IMR-90 (cell line): Measurements from ENCODE around the gene CNGB1. TPM values are rescaled to one million over a fixed set of nuclear protein-coding genes. Genes with fewer than 3 reads are reported as not detected.
A peak's percentile ranks its signal among the peaks of the same experiment; 100 is the strongest.

Source experiments
- ATAC-seq: fragments of 200-7000 bp; cut with Tn5 transposase; 2 replicates; pipeline ENCODE4 v1.9.1; 2020; ENCODE audit warnings: low read depth, mild to moderate bottlenecking, moderate library complexity
- BruUV-seq: library from RNA; stranded (reverse); fragments of 400-500 nt; replicated peaks from 2 replicates; lab custom pipeline; 2021; lab: Mats Ljungman, UMichigan
- CTCF ChIA-PET: fragments of 300-600 bp; formaldehyde crosslinking; extraction: SDS; loops from one replicate; lab custom pipeline; 2021; ENCODE audit warnings: antibody characterized with exemption; lab: Yijun Ruan, JAX
- POLR2A ChIA-PET: fragments of 300-600 bp; sonication (Branson Sonifier 250); formaldehyde crosslinking; loops from one replicate; lab custom pipeline; 2022; ENCODE audit warnings: antibody characterized with exemption; ENCODE audit not compliant: unreplicated experiment; lab: Charles Lee
- DNase-seq: peaks from one replicate; pipeline ENCODE4 v3.0.0; 2013
- H2AFZ ChIP-seq: replicated peaks from 2 replicates; pipeline ENCODE3; 2013; ENCODE audit warnings: low read length, mild to moderate bottlenecking; ENCODE audit not compliant: poor library complexity
- H2AK5ac ChIP-seq: 2 replicates; pipeline ENCODE4 v1.6.1; 2013; ENCODE audit warnings: low read depth, low read length, inconsistent platforms
- H2AK9ac ChIP-seq: replicated peaks from 2 replicates; pipeline ENCODE3; 2013; ENCODE audit warnings: mild to moderate bottlenecking, low read depth, low read length, moderate library complexity; ENCODE audit not compliant: poor library complexity
- H2BK120ac ChIP-seq: 2 replicates; pipeline ENCODE4 v1.6.1; 2013; ENCODE audit warnings: low read depth, low read length, inconsistent platforms
- H2BK15ac ChIP-seq: 3 replicates; pipeline ENCODE4 v1.6.1; 2013; ENCODE audit warnings: low read depth, low read length, inconsistent platforms
- H2BK20ac ChIP-seq: 2 replicates; pipeline ENCODE4 v1.6.1; 2013; ENCODE audit warnings: low read depth, mild to moderate bottlenecking, inconsistent platforms, low read length, moderate library complexity
- H2BK5ac ChIP-seq: 2 replicates; pipeline ENCODE4 v1.6.1; 2013; ENCODE audit warnings: mild to moderate bottlenecking, low read depth, low read length, inconsistent platforms; ENCODE audit not compliant: poor library complexity, severe bottlenecking
- H3K14ac ChIP-seq: replicated peaks from 2 replicates; pipeline ENCODE4 v1.6.1; 2013; ENCODE audit warnings: low read depth, low read length, inconsistent platforms
- H3K18ac ChIP-seq: 2 replicates; pipeline ENCODE4 v1.6.1; 2013; ENCODE audit warnings: low read depth, low read length, control low read depth
- H3K23ac ChIP-seq: 2 replicates; pipeline ENCODE4 v1.6.1; 2013; ENCODE audit warnings: low read depth, low read length, inconsistent platforms
- H3K27ac ChIP-seq: 2 replicates; pipeline ENCODE4 v1.5.1; 2013; ENCODE audit warnings: mild to moderate bottlenecking, control low read depth, low read length; ENCODE audit not compliant: insufficient read depth
- H3K27me3 ChIP-seq: 2 replicates; pipeline ENCODE4 v1.6.1; 2013; ENCODE audit warnings: low read length; ENCODE audit not compliant: control insufficient read depth, insufficient read depth
- H3K36me3 ChIP-seq: 2 replicates; pipeline ENCODE4 v1.6.1; 2013; ENCODE audit warnings: low read length, mixed read lengths; ENCODE audit not compliant: control insufficient read depth, insufficient read depth
- H3K4ac ChIP-seq: 2 replicates; pipeline ENCODE4 v1.6.1; 2013; ENCODE audit warnings: low read depth, low read length, inconsistent platforms
- H3K4me1 ChIP-seq: 2 replicates; pipeline ENCODE4 v1.6.1; 2013; ENCODE audit warnings: low read length, mixed read lengths; ENCODE audit not compliant: control insufficient read depth, insufficient read depth
- H3K4me2 ChIP-seq: 2 replicates; pipeline ENCODE4 v1.6.1; 2013; ENCODE audit warnings: low read depth, mild to moderate bottlenecking, control low read depth, low read length, moderate library complexity
- H3K4me3 ChIP-seq: 2 replicates; pipeline ENCODE4 v1.5.1; 2013; ENCODE audit warnings: low read depth, mild to moderate bottlenecking, control low read depth, low read length, moderate library complexity; ENCODE audit not compliant: insufficient read depth
- H3K56ac ChIP-seq: 2 replicates; pipeline ENCODE4 v1.6.1; 2013; ENCODE audit warnings: low read length, inconsistent platforms; ENCODE audit not compliant: insufficient read depth; ENCODE audit errors: extremely low read depth
- H3K79me1 ChIP-seq, 2 experiments: 2 replicates each; pipeline ENCODE4 v1.6.1; 2013; ENCODE audit warnings: low read length in 2 of 2, inconsistent platforms in 1 of 2, low read depth in 1 of 2
- H3K9ac ChIP-seq: 2 replicates; pipeline ENCODE4 v1.6.1; 2013; ENCODE audit warnings: low read depth, low read length, control low read depth
- H3K9me1 ChIP-seq: 2 replicates; pipeline ENCODE4 v1.6.1; 2013; ENCODE audit warnings: low read length, inconsistent platforms; ENCODE audit not compliant: insufficient read depth
- H3K9me3 ChIP-seq: 2 replicates; pipeline ENCODE4 v1.6.1; 2013; ENCODE audit warnings: low read length; ENCODE audit not compliant: control insufficient read depth, insufficient read depth
- H4K20me1 ChIP-seq: 2 replicates; pipeline ENCODE4 v1.6.1; 2013; ENCODE audit warnings: low read length, inconsistent platforms; ENCODE audit not compliant: insufficient read depth
- H4K5ac ChIP-seq: 2 replicates; pipeline ENCODE4 v1.6.1; 2013; ENCODE audit warnings: mild to moderate bottlenecking, low read depth, low read length, control low read depth
- H4K8ac ChIP-seq, 2 experiments: 2 replicates each; pipeline ENCODE4 v1.6.1; 2013; ENCODE audit warnings: low read depth in 2 of 2, low read length in 2 of 2, control low read depth in 1 of 2, inconsistent platforms in 1 of 2
- H4K91ac ChIP-seq: 2 replicates; pipeline ENCODE4 v1.6.1; 2013; ENCODE audit warnings: low read depth, low read length, inconsistent platforms; ENCODE audit not compliant: insufficient read depth
- BHLHE40 ChIP-seq: fragments of 150-350 bp; IDR thresholded peaks from 2 replicates; pipeline ENCODE4 v1.6.1; 2016; ENCODE audit warnings: mild to moderate bottlenecking, low read depth, low read length
- CHD1 ChIP-seq: IDR thresholded peaks from 2 replicates; pipeline ENCODE4 v1.6.1; 2012; ENCODE audit warnings: low read depth, low read length, improper control_type of control experiment
- FOS ChIP-seq: fragments of 150-350 bp; IDR thresholded peaks from 2 replicates; pipeline ENCODE4 v1.6.1; 2016; ENCODE audit warnings: low read depth, low read length
- MAFK ChIP-seq: IDR thresholded peaks from 2 replicates; pipeline ENCODE4 v1.6.1; 2012; ENCODE audit warnings: low read depth, low read length, improper control_type of control experiment
- MAZ ChIP-seq: IDR thresholded peaks from 2 replicates; pipeline ENCODE4 v1.6.1; 2012; ENCODE audit warnings: low read depth, mild to moderate bottlenecking, low read length, improper control_type of control experiment, moderate library complexity, borderline replicate concordance
- MXI1 ChIP-seq: IDR thresholded peaks from 2 replicates; pipeline ENCODE4 v1.6.1; 2012; ENCODE audit warnings: low read depth, mild to moderate bottlenecking, low read length, moderate library complexity, borderline replicate concordance
- NFE2L2 ChIP-seq: fragments of 150-350 bp; IDR thresholded peaks from 2 replicates; pipeline ENCODE4 v1.6.1; 2016; ENCODE audit warnings: low read depth, mild to moderate bottlenecking, low read length
- RAD21 ChIP-seq: IDR thresholded peaks from 2 replicates; pipeline ENCODE4 v1.6.1; 2012; ENCODE audit warnings: low read length, improper control_type of control experiment
- RCOR1 ChIP-seq: IDR thresholded peaks from 2 replicates; pipeline ENCODE4 v1.6.1; 2012; ENCODE audit warnings: mild to moderate bottlenecking, low read length, improper control_type of control experiment; ENCODE audit not compliant: insufficient replicate concordance
- RFX5 ChIP-seq: IDR thresholded peaks from 2 replicates; pipeline ENCODE4 v1.8.0; 2012; ENCODE audit warnings: low read depth, mild to moderate bottlenecking, low read length, moderate library complexity
- SMC3 ChIP-seq: fragments of 150-350 bp; IDR thresholded peaks from 2 replicates; pipeline ENCODE4 v1.6.1; 2016; ENCODE audit warnings: low read depth, mild to moderate bottlenecking, antibody characterized with exemption, low read length, moderate library complexity
- USF2 ChIP-seq: fragments of 150-350 bp; IDR thresholded peaks from 2 replicates; pipeline ENCODE4 v1.6.1; 2017; ENCODE audit warnings: mild to moderate bottlenecking, antibody characterized with exemption, low read length, low read depth
- WGBS, 2 experiments: methylation state at CpG; one replicate each; pipeline versions ENCODE4 v1.1.5 to v1.1.7; 2013; ENCODE audit warnings: missing lambda C conversion rate in 2 of 2; ENCODE audit not compliant: insufficient read length in 1 of 2; ENCODE audit errors: extremely low coverage in 2 of 2; 5-methylcytosine and 5-hydroxymethylcytosine counted together
- dilution Hi-C: fragments of 300-500 bp; cut with HindIII; formaldehyde crosslinking; loops from one replicate; pipeline ENCODE4 v1.14.3; 2018; ENCODE audit warnings: low sequenced_read_pairs; ENCODE audit not compliant: unreplicated experiment
- in situ Hi-C: fragments of 300-500 bp; cut with MboI; formaldehyde crosslinking; loops from 3 replicates; pipeline ENCODE4 v1.14.3; 2019; ENCODE audit warnings: low sequenced_read_pairs, inconsistent platforms, mixed read lengths
- intact Hi-C: fragments of 100-400 bp; cut with micrococcal nuclease; formaldehyde crosslinking; loops from 2 replicates; pipeline ENCODE4 v1.10.0; 2022
- polyA plus RNA-seq, 3 experiments: library from polyadenylated mRNA; depleted of rRNA; stranded (reverse); fragments of >200 nt; gene quantifications; 2 replicates each; pipeline ENCODE4 v1.2.3, GENCODE V29; 2012; ENCODE audit warnings: low replicate concordance in 1 of 3
- total RNA-seq: library from RNA; depleted of rRNA; stranded (reverse); fragments of >200 nt; gene quantifications from 2 replicates; pipeline ENCODE4 v1.2.3, GENCODE V29; 2012
- TF ChIP-seq, protein P1 (sequence below): conservative IDR thresholded peaks from 2 replicates; pipeline ENCODE4 v1.5.1; 2012; ENCODE audit warnings: mild to moderate bottlenecking, low read depth, low read length, improper control_type of control experiment
- TF ChIP-seq, protein P2 (sequence below): fragments of 150-350 bp; IDR thresholded peaks from 2 replicates; pipeline ENCODE4 v1.6.1; 2016; ENCODE audit warnings: low read depth, mild to moderate bottlenecking, low read length, moderate library complexity, borderline replicate concordance

Gene CNGB1
- total and polyA plus RNA-seq, 2 of the 4 experiments (the other 2 are of a cell fraction): not detected

- POLR2A ChIA-PET: no interaction called here
- H3K9me3 ChIP-seq: peaks cover 2% of the 10 kb centered on the region; the same call in 1 of the 2 replicates
- no peak overlapping the region for H2BK15ac ChIP-seq
- ATAC-seq (no peak), DNase-seq (no peak)
- in situ Hi-C loops: loop anchor here (25.0 kb wide), 1 partner anchor 198 kb away; no protein-coding TSS in a partner anchor
- H2AK5ac ChIP-seq: no peak overlapping the region
- H3K18ac ChIP-seq: no peak overlapping the region
- H3K27me3 ChIP-seq: peaks cover 53% of the 10 kb centered on the region
- H3K23ac ChIP-seq: no peak overlapping the region
- no peak overlapping the region for H3K4ac ChIP-seq
- no peak overlapping the region for H4K5ac ChIP-seq
- no peak overlapping the region for H3K4me3 ChIP-seq
- 90% methylated on average over 2 of the region's 9 CpGs; no CpG with 5 or more reads in 1 of the 2 experiments for WGBS, 2 experiments
- H3K36me3 ChIP-seq: no peaks in the 10 kb centered on the region
- no peak overlapping the region for H2BK5ac ChIP-seq
- CTCF ChIA-PET: no interaction called here
- no peaks in the 10 kb centered on the region for H3K79me1 ChIP-seq
- H4K8ac ChIP-seq: no peak overlapping the region
- H2AK9ac ChIP-seq: no peak overlapping the region
- peaks cover 5% of the 10 kb centered on the region; the same call in 1 of the 2 replicates for H3K9me1 ChIP-seq
- no peak for TF ChIP-seq SMC3
- TF ChIP-seq FOS: no peak
- TF ChIP-seq, protein P1, sequence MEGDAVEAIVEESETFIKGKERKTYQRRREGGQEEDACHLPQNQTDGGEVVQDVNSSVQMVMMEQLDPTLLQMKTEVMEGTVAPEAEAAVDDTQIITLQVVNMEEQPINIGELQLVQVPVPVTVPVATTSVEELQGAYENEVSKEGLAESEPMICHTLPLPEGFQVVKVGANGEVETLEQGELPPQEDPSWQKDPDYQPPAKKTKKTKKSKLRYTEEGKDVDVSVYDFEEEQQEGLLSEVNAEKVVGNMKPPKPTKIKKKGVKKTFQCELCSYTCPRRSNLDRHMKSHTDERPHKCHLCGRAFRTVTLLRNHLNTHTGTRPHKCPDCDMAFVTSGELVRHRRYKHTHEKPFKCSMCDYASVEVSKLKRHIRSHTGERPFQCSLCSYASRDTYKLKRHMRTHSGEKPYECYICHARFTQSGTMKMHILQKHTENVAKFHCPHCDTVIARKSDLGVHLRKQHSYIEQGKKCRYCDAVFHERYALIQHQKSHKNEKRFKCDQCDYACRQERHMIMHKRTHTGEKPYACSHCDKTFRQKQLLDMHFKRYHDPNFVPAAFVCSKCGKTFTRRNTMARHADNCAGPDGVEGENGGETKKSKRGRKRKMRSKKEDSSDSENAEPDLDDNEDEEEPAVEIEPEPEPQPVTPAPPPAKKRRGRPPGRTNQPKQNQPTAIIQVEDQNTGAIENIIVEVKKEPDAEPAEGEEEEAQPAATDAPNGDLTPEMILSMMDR: no peak
- no peak for TF ChIP-seq CHD1
- no peak for TF ChIP-seq RCOR1
- no peak for TF ChIP-seq MAZ
- no peak for TF ChIP-seq MXI1
- no peak for TF ChIP-seq RFX5
- TF ChIP-seq BHLHE40: no peak
- TF ChIP-seq MAFK: no peak
- no peak for TF ChIP-seq NFE2L2
- TF ChIP-seq, protein P2, sequence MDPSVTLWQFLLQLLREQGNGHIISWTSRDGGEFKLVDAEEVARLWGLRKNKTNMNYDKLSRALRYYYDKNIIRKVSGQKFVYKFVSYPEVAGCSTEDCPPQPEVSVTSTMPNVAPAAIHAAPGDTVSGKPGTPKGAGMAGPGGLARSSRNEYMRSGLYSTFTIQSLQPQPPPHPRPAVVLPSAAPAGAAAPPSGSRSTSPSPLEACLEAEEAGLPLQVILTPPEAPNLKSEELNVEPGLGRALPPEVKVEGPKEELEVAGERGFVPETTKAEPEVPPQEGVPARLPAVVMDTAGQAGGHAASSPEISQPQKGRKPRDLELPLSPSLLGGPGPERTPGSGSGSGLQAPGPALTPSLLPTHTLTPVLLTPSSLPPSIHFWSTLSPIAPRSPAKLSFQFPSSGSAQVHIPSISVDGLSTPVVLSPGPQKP: no peak
- no peak for TF ChIP-seq RAD21
- TF ChIP-seq USF2: no peak
- no peak overlapping the region for H4K91ac ChIP-seq
- intact Hi-C loops: no loop called here
- BruUV-seq: no TSS peak
- no peak overlapping the region for H2BK120ac ChIP-seq
- no peak overlapping the region for H3K14ac ChIP-seq
- no peaks in the 10 kb centered on the region for H3K4me1 ChIP-seq
- H3K4me2 ChIP-seq: no peak overlapping the region
- no peak overlapping the region for H3K27ac ChIP-seq
- no peak overlapping the region for H3K56ac ChIP-seq
- H3K9ac ChIP-seq: no peak overlapping the region
- no peaks in the 10 kb centered on the region for H4K20me1 ChIP-seq
- H2AFZ ChIP-seq: peak overlapping the region; percentile 21
- dilution Hi-C loops: no loop called here
- no peak overlapping the region for H2BK20ac ChIP-seq
Measured at GRCh38 chr16:57914244-57915173, 56.4 kb downstream of the CNGB1 start.
